ENCODE measurements around the gene ACOX2.

Gene ACOX2

DNA sequence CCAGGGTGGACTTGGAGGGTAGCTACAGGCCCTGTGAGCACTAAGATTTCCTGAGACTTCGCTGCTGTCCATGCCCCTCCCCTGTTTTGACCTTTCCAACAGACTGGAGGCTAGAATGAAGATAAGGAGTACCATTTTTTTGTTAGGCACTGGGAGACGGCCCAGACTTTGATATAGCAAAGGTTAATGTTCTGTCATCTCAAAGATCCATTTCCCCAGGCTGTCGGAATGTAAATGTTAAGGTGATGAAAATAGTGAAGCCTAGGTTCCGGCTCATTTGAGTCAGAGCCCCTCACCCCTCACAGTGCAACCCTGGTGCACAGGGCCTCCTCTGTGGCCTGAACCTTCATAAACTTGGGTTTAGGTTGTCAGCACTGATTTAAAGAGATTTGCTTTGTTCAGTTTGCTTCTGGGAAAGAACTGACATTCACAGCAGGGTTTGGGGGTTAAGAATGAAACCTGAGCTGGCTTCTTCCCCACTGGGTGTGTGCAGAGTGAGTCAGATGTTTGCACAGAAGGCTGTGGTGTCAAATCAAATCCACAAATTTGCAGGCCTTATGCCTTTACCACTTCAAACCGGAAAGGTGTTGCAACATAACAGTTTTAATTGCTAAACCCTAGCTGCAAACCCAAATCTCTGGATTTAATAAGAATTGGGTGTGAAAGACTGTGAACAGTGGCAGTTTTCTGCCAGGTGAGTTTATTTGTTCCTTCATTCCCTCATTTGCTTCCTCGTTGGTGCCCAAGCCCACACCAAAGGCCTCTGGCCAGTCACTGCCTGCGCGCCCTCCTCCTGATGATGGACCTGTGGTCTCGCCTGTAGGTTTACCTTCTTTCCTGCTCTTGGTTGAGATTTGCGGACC, 65.7 kb downstream of the ACOX2 start:
- DNase-seq, result peak; percentile 68

- no peak for DNase-seq
These were observed 66.5 kb downstream of the ACOX2 start for GRCh38 chr3:58470363-58471024.

GRCh38 chr3:58469096-58469495, 67.9 kb downstream of the ACOX2 start:
- peak; percentile 91 for DNase-seq

DNA sequence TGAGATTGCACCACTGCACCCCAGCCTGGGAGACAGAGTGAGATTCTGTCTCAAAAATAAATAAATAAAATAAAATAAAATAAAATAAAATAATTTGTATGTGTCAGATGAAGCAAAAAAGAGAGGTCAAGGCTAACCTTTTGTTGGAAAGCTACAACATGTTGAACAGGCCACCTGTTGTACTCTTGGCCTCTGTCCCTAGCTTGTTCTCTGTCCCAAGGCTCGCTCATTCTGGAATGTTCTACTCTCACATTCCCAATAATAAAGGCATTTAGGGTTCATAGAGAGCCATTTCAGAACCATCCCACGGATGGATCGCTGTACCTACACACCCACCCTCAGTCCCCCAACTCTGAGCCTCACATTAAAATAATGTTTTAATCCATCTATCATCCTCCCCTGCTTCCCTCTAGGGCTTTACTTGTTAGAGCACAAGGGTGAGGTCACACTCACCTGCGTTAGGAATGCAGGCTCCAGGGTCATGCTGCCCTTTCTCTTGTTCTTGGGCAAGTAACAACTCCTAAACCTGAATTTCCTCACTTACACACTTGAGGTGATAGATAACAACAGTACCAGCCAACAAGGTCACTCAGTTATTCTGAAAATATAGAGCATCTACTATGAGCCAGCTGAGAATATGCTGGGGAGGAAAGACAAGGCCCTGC, 70.0 kb downstream of the ACOX2 start:
- no peak for DNase-seq

DNA sequence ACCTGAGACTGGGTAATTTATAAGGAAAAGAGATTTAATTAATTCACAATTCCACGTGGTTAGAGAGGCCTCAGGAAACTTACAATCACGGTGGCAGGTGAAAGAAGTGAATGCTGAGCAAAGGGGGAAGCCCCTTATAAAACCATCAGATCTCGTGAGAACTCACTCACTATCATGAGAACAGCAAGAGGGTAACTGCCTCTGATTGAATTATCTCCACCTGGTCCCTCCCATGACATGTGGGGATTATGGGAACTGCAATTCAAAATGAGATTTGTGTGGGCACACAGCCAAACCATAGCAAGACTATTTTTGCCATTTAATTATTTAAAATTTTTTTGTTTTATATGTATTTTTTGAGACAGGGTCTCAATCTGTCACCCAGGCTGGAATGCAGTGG, 72.1 kb downstream of the ACOX2 start:
- DNase-seq, result no peak

- no peak for DNase-seq
These were observed 73.1 kb downstream of the ACOX2 start for GRCh38 chr3:58463942-58464271.

DNA sequence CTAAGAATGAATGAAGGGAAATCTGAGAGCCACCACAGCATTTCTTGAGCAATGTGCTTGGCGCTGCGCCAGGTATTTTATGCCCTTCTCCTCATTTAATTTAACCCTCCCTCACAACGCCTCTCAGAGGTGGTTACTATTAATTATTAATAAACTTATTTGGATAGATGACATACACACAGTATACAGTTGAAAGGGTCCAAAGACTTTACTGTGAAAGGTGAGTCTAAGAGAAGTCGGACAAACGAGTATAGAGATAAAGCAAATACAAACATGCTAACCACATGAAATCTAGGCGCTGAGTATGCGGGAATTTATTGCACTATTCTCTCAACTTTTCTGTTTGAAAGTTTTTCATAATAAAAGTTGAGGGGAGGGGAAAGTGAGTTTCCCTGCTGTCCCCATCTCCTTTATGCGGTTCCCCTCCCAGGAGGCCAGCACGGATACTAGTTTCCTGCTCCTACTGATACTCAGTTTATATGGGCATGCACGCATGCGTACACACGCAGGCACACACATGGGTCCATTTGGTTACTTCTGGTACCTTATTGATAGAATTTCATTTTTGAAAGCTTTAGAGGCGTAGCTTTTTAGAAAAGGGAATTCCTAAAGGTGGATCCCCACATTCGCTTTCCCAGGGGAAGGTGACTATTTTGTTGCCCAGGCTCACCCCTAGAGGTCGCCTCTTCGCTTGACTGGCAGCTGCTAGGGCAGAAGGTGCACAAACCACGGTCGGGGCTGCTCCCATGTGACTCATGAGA, 73.6 kb downstream of the ACOX2 start:
- DNase-seq, result no peak

GRCh38 chr3:58462829-58463180, 74.2 kb downstream of the ACOX2 start:
- no peak for DNase-seq

DNA sequence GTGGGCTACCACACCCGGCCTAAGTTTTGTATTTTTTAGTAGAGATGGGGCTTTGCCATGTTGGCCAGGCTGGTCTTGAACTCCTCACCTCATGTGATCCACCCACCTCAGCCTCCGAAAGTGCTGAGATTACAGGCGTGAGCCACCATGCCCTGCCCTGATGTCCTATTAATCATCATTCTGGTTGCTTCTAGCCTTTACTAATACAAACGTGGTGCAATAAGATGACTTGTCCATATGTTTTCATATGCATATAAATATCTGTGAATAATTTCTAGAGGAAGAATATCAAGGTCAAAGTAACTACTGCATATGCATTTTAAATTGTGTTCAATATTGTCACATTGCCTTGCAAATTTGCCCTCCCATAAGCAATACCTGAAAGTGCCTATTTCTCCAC, 77.8 kb downstream of the ACOX2 start:
- no peak for DNase-seq
